ENCODE measurements around the gene WDFY4.

DNA sequence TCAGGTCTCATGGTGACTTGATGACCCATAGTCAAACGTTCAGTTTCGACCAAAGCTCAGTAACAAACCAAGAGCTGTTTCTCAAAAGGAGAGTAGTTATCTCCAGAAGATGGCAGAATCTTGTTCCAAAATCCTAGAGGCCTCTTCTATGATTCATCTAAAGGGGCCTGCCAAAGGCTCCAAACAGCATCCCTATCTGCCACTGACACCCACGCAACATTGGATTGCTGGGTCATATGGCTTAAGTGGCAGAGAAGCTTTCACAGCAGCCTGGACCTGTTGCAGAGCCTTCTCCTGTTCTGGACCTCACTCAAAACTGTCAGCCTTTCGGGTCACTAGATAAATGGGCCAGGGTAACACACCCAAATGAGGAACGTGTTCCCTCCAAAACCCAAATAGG, 309.0 kb downstream of the WDFY4 start:
- TF ChIP-seq FOXA1 (IDR thresholded peaks at IDR 0.05) (no peak), FOXK2 (IDR thresholded peaks at IDR 0.05) (no peak), SP1 (IDR thresholded peaks at IDR 0.05) (no peak)

Data from HEK293T (cell line).